GM19328 (cell line): Measurements from ENCODE around the gene FBLN1.
"Not testable (repeated sequence)": the region's sequence is repeated elsewhere in the genome, so short reads cannot be mapped to it uniquely, and the experiment has no call there.

Source experiments
- ATAC-seq: cut with Tn5 transposase; IDR thresholded peaks from one replicate; pipeline ENCODE4 v1.9.1; 2021; ENCODE audit warnings: mild to moderate bottlenecking, moderate library complexity; ENCODE audit not compliant: unreplicated experiment

The FBLN1 gene

DNA sequence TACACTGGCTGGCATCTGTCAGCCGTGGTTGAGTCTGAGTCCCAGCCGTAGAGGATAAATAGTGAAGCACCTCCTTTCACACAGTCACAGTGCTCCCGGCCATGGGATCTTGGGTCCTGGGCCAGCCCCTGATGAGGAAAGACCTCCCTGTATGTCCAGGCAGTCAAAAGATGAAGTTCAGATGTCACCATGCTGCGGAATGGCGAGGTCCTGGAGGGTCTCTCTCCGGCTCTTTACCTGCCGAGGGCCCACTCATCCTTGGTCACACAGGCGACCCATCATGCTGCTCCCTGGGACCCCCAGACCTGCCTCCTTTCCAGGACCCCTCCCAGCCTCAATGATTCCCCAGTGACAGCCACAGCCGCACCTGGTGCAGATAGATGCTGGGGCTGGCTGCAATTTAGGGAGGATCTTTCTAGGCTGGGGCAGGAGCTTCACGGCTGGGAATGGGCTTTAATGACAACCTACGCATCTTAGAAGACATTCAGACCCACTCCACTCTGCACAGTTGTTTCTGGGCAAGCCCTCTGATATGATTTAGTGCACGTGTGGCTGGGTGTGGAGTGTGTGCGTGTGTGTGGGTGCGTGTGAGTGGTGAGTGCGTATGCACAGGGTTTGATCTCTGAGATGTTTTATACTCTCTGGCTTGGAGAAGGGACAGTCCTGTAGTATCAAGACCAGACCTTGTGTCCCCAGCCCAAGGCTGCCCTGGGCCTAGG lies 79.7 kb downstream of the FBLN1 start:
- no peak for ATAC-seq

GRCh38 chr22:45582955-45583320 lies 80.3 kb downstream of the FBLN1 start:
- ATAC-seq: no peak

DNA sequence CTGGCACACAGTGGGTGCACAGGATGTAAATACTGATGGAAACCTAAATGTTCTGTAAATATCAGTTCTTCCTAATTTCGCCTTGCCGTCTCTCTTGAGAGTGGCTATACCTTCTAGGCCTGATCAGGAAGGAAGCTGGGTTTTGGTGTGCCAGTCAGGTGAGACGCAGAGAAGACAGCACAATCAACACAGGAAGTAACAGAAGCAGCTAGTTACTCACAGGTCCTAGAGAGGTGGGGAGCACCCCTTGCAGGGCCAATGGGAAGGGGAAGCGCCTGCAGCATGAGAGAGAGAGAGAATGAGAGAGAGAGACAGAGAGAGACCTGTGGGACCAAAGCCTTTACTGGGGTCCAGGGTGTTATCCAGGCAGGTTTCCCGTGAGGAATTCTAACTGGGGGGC lies 80.8 kb downstream of the FBLN1 start:
- ATAC-seq: no peak

DNA sequence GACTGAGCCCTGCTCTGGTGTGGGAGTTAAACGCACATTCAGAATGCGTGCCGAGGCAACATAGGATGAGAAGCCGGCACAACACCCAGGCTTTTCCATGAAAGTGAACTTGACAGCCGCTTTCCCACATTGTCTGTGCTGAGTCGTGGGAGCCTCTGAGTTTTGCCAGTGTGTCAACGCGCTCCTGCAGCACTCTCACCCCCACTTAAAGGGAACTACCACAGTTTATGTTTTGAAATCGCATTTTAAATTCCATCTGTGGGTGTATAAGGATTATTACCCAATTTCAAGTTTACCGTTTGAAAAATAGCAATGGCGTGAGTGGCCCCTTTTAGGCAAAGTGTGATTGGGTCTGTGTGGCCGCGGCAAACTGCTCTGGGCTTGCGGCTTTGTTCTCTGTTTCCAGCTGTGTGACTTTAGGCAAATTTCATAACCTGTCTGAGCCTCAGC lies 81.5 kb downstream of the FBLN1 start:
- ATAC-seq: no peak

DNA sequence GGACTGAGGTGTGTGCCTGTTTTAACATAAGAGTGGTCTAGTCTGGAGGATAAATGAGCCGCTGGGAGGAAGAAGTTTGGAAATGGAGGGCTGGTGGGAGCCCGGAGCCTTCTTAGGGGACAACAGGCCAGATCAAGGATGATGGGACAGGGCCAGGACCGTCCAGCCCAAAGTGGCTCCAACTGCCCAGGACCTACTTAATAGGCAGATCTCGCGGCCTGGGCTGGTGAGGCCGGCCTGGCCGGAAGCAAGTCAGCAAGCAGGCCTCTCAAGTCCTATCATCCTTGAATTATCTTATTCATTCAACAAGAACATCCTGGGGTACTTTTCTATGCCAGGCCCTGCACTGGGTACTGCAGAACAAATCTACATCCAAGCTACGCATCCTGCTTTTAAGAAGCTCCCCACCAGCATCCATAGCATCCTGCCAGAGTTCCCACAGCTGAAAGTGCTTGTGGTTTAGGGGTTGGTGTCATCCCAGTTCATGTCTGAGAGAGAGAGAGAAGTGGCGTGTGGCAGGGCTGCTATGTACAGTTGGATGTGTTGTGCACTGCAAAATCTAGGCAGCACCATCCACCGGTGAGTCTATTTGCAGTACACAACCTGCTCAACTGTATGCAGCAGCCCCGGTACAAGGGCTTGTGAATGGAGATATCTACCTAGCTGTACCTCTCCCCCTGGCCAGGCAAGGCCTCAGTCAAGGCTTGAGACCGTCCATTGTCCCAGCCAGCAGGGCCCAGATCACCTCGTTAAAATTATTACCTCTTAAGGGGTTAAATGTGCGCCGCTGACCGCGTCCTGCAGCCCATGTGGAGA lies 82.1 kb downstream of the FBLN1 start:
- ATAC-seq: no peak

- no peak for ATAC-seq
Observed at GRCh38 chr22:45585437-45585755, 82.7 kb downstream of the FBLN1 start.

DNA sequence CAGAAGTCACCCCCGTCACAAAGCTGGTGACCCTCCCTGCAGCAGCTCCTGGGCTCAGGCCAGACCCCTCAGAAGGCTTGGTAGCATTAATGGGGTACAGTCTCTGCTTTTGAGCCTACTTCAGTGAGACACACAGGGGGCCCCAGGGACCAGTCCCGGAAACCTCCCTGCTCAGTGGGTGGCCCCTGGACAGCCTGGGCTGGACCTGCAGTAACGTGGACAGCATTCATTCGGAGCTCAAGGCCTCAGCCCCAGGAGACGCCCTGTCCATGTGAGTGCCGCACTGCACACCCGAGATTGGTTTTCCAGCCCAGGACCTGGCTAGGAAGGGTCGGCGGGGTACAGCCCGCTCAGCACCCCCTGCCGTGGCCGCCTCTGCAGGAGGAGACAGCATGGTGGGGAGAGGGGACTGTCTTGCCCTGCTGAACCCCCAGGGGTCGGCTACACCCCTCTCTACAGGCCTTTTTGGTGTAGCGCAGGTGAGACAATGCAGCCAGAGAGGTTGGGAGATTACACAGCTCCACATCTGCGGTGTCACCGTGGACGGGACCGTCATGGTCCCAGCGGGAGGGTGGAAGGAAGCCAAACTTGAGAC lies 83.4 kb downstream of the FBLN1 start:
- no peak for ATAC-seq

- ATAC-seq: no peak
Observed at GRCh38 chr22:45586651-45587405, 84.1 kb downstream of the FBLN1 start.

- no peak for ATAC-seq
Observed at GRCh38 chr22:45587638-45588505, 85.2 kb downstream of the FBLN1 start.

GRCh38 chr22:45589556-45589955 lies 86.9 kb downstream of the FBLN1 start:
- no peak for ATAC-seq

GRCh38 chr22:45590262-45590661 lies 87.6 kb downstream of the FBLN1 start:
- no peak for ATAC-seq

- ATAC-seq: not testable (repeated sequence)
Observed at GRCh38 chr22:45591633-45592213, 89.0 kb downstream of the FBLN1 start.

- no peak for ATAC-seq
Observed at GRCh38 chr22:45594123-45594941, 91.6 kb downstream of the FBLN1 start.

DNA sequence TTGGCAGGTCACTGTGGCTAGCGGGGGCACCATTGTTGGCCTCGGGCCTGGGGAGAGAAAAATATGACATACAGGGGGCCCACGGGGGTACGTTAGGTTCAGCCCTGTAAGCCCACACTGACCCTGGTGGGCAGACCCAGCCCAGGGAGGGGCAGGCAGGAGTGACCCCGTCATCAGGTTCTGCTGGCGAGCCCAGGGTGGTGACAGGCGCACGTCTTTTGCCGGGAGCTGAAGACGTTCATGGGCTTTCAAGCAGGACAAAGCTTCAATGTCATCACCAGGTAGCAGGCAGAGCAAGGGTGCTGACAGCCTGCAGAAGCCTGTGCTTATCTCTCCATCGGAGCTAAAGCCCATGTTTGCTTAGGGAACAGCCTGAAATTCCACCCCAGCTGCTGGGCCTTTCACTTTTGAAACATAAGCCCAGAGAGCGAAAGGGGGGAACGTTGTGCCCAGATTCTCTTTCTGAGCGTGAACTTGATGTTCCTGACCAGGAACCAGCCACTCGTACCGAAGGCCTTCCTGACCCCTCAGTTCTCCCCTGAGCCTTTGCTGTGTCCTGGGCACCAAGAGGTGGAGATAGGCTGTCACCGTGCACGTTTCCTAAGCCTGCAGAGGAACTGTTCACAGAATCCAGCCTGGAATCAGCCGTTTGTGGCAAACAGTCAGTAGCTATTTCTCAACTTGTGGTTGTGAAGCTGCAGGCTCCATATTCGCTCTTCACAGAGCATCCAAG lies 94.9 kb downstream of the FBLN1 start:
- no peak for ATAC-seq

DNA sequence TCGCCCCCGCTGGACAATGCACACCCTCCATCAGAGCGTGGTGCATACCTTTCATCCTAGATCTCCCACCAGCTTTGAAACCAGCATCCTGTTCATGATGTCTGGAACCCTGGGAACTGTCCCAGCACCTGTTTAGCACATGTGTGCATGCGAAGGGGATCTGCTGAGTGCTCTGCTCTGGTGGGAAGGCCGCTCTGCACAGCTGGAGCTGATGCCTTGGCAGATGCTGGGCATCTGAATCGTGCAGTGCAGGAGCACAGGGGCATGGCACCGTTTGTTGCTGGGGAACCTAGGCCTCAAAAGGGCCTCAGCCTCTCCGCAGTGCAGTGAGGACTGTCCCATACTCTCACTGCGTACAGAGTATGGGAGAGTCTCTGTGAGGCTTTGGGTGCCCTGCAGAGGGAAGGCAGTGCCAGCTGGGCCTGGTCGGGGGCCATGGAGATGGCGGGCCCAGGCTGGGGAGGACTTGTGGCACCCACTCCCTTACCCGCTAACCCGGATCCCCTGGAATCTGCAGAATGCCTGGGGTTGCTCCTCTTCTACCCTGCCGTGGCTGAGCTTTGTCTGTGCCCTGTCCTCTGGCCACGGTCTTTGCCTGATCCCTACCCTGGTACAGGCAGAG lies 96.0 kb downstream of the FBLN1 start:
- no peak for ATAC-seq

DNA sequence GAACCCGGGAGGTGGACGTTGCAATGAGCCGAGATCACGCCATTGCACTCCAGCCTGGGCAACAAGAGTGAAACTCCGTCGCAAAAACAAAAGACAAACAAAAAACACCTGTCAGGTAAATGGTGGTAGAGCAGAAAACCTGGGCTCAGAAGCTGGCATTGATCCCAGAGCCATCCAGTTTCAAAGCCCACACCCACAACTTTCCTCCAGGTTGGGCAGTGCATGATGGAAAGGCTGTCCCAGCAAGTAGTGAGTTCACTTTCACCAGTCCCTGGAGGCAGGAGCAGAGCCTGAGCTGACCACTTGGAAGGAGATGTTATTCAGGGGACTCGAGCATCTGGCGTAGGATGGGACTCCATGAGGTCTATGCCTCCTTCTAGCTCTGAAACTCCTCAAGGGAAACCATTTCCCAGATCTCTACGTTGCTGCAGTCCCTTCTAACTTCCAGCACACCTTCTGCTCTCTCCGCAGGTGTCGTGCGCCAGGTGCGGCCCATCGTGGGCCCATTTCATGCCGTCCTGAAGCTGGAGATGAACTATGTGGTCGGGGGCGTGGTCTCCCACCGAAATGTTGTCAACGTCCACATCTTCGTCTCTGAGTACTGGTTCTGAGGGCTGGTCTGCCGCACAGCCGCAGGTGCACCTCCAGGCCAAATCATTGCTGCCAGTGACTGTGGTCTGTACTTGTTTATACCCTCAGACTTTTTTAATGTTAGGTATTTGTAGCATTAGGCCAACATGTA lies 97.3 kb downstream of the FBLN1 start:
- ATAC-seq: no peak
